Endothelial cell of umbilical vein (primary cell): Measurements from ENCODE around the gene FAAP100. TPM values are rescaled to one million over a fixed set of nuclear protein-coding genes. Genes with fewer than 3 reads are reported as not detected.
"Not testable (repeated sequence)": the region's sequence is repeated elsewhere in the genome, so short reads cannot be mapped to it uniquely, and the experiment has no call there.

Experiments used
- BruUV-seq: library from RNA; stranded (reverse); fragments of 400-500 nt; replicated peaks from 2 replicates; lab custom pipeline; 2021; lab: Mats Ljungman, UMichigan
- CTCF ChIA-PET: fragments of 300-600, 350-600 bp; sonication (Branson Sonifier 250); formaldehyde crosslinking; loops from one replicate; lab custom pipeline; 2021; ENCODE audit warnings: antibody characterized with exemption, inconsistent platforms; lab: Charles Lee
- POLR2A ChIA-PET: fragments of 300-600, 350-600 bp; sonication (Branson Sonifier 250); formaldehyde crosslinking; loops from one replicate; lab custom pipeline; 2021; ENCODE audit warnings: antibody characterized with exemption, inconsistent platforms; lab: Charles Lee
- DNase-seq: peaks from one replicate; pipeline ENCODE4 v3.0.0-alpha.2; 2011; ENCODE audit warnings: low read depth, low spot score
- FAIRE-seq: peaks from 2 replicates; lab custom pipeline; 2011; peaks lifted over from hg19 to GRCh38; lab: Jason Lieb, UNC
- H2AFZ ChIP-seq: 2 replicates; pipeline ENCODE4 v1.6.0; 2012; ENCODE audit warnings: low read depth, low read length, control low read depth, inconsistent platforms
- H3K27ac ChIP-seq: 2 replicates; pipeline ENCODE4 v1.5.1; 2011; ENCODE audit warnings: low read depth, mild to moderate bottlenecking, control low read depth, low read length, moderate library complexity; ENCODE audit not compliant: insufficient read depth
- H3K27me3 ChIP-seq, 2 experiments: 2 replicates each; pipeline versions ENCODE4 v1.6.0 to v1.6.1; 2011; ENCODE audit warnings: low read length in 2 of 2, mixed read lengths in 1 of 2; ENCODE audit not compliant: control insufficient read depth in 2 of 2, insufficient read depth in 2 of 2
- H3K36me3 ChIP-seq, 2 experiments: 2 replicates in 1 of 2; 3 replicates in 1 of 2; pipeline ENCODE4 v1.5.1; 2011; ENCODE audit warnings: low read length in 2 of 2, mild to moderate bottlenecking in 1 of 2, moderate library complexity in 1 of 2; ENCODE audit not compliant: control insufficient read depth in 2 of 2, insufficient read depth in 2 of 2; ENCODE audit errors: extremely low read depth in 1 of 2
- H3K4me1 ChIP-seq: 3 replicates; pipeline ENCODE4 v1.5.1; 2011; ENCODE audit warnings: mild to moderate bottlenecking, low read length; ENCODE audit not compliant: control insufficient read depth, insufficient read depth; ENCODE audit errors: extremely low read depth
- H3K4me2 ChIP-seq: 2 replicates; pipeline ENCODE4 v1.6.1; 2011; ENCODE audit warnings: low read length, control low read depth, mixed read lengths; ENCODE audit not compliant: insufficient read depth
- H3K4me3 ChIP-seq, 3 experiments: fragments of 200-600 bp in 1 of 3; sonication (generic), shearing (Covaris generic) in 1 of 3; replicated peaks in 1 of 3; 2 replicates each; pipeline ENCODE4 v1.5.1; 2011 to 2016; ENCODE audit warnings: control low read depth in 3 of 3, low read length in 3 of 3, mild to moderate bottlenecking in 2 of 3, inconsistent platforms in 1 of 3, low read depth in 1 of 3, moderate library complexity in 1 of 3; ENCODE audit not compliant: insufficient read depth in 1 of 3
- H3K79me2 ChIP-seq: 2 replicates; pipeline ENCODE4 v1.6.0; 2012; ENCODE audit warnings: low read length, inconsistent platforms; ENCODE audit not compliant: control insufficient read depth, insufficient read depth
- H3K9ac ChIP-seq: replicated peaks from 2 replicates; pipeline ENCODE3; 2011; ENCODE audit warnings: low read length, control low read depth; ENCODE audit not compliant: insufficient read depth; ENCODE audit errors: extremely low read depth
- H3K9me1 ChIP-seq: replicated peaks from 3 replicates; pipeline ENCODE4 v1.6.0; 2011; ENCODE audit warnings: mild to moderate bottlenecking, low read length; ENCODE audit not compliant: control insufficient read depth, insufficient read depth; ENCODE audit errors: extremely low read depth
- H3K9me3 ChIP-seq: replicated peaks from 2 replicates; pipeline ENCODE4 v1.5.1; 2012; ENCODE audit warnings: low read length, inconsistent platforms; ENCODE audit not compliant: control insufficient read depth, insufficient read depth
- H4K20me1 ChIP-seq: replicated peaks from 2 replicates; pipeline ENCODE3; 2011; ENCODE audit warnings: mild to moderate bottlenecking, low read length; ENCODE audit not compliant: control insufficient read depth, insufficient read depth; ENCODE audit errors: extremely low read depth
- EZH2 ChIP-seq: IDR thresholded peaks from 2 replicates; pipeline ENCODE4 v1.6.1; 2012; ENCODE audit warnings: borderline replicate concordance, low read depth, mild to moderate bottlenecking, moderate library complexity, low read length, inconsistent platforms; ENCODE audit not compliant: severe bottlenecking
- FOS ChIP-seq: IDR thresholded peaks from 2 replicates; pipeline ENCODE4 v1.6.1; 2011; ENCODE audit warnings: mild to moderate bottlenecking, low read length, moderate library complexity, borderline replicate concordance; ENCODE audit not compliant: insufficient read depth
- GATA2 ChIP-seq: IDR thresholded peaks from 2 replicates; pipeline ENCODE4 v1.7.0; 2011; ENCODE audit warnings: low read depth, mild to moderate bottlenecking, moderate library complexity, mixed read lengths, low read length; ENCODE audit not compliant: insufficient read length, insufficient read depth
- JUN ChIP-seq: IDR thresholded peaks from 2 replicates; pipeline ENCODE4 v1.6.1; 2011; ENCODE audit warnings: borderline replicate concordance, low read depth; ENCODE audit not compliant: insufficient read length, insufficient read depth
- MYC ChIP-seq: IDR thresholded peaks from one replicate; pipeline ENCODE4 v1.6.1; 2011; ENCODE audit warnings: mild to moderate bottlenecking, low read depth, low read length
- POLR2A ChIP-seq: IDR thresholded peaks from 2 replicates; pipeline ENCODE4 v1.6.1; 2012; ENCODE audit warnings: low read depth, mild to moderate bottlenecking, control low read depth, low read length
- POLR2AphosphoS5 ChIP-seq: IDR thresholded peaks from 2 replicates; pipeline ENCODE4 v1.6.1; 2012; ENCODE audit warnings: low read depth, mild to moderate bottlenecking, control low read depth, low read length, moderate library complexity; ENCODE audit not compliant: insufficient read depth
- dilution Hi-C: fragments of 300-500 bp; cut with MboI; formaldehyde crosslinking; loops from one replicate; pipeline ENCODE4 v1.15.0; 2019; ENCODE audit warnings: low sequenced_read_pairs; ENCODE audit not compliant: extremely low pct_ligation_motif_present
- intact Hi-C: fragments of 100-400 bp; cut with micrococcal nuclease; formaldehyde crosslinking; loops from one replicate; pipeline ENCODE4 v1.10.0; 2022
- polyA plus RNA-seq, 4 experiments: library from polyadenylated mRNA; depleted of rRNA in 3 of 4; stranded (reverse) in 3 of 4; unstranded in 1 of 4; fragments of >200 nt; gene quantifications; 2 replicates each; pipeline versions ENCODE4 v1.2.1 to v1.2.3, GENCODE V29; 2011 to 2012; ENCODE audit warnings: missing spikeins in 1 of 4
- total RNA-seq: library from RNA; stranded (reverse); gene quantifications from 2 replicates; pipeline ENCODE4 v1.2.3, GENCODE V29; 2021
- TF ChIP-seq, protein P1 (sequence below): IDR thresholded peaks from 2 replicates; pipeline ENCODE4 v1.6.1; 2011; ENCODE audit not compliant: insufficient read depth, insufficient read length
- TF ChIP-seq, protein P2 (sequence below), 2 donors: IDR thresholded peaks; 1 replicate in 1 of 2; 2 replicates in 1 of 2; pipeline ENCODE4 v1.5.1; 2011; ENCODE audit warnings: low read length in 2 of 2, mild to moderate bottlenecking in 2 of 2, moderate library complexity in 2 of 2, control low read depth in 1 of 2, inconsistent platforms in 1 of 2, low read depth in 1 of 2; ENCODE audit not compliant: insufficient read depth in 1 of 2; ENCODE audit errors: extremely low read depth in 1 of 2

The FAAP100 gene
- total and polyA plus RNA-seq, 2 donors (not counting 3 experiments of a cell fraction or from before 2014, with no cell fraction given), result 35.4 to 54.3 TPM

DNA sequence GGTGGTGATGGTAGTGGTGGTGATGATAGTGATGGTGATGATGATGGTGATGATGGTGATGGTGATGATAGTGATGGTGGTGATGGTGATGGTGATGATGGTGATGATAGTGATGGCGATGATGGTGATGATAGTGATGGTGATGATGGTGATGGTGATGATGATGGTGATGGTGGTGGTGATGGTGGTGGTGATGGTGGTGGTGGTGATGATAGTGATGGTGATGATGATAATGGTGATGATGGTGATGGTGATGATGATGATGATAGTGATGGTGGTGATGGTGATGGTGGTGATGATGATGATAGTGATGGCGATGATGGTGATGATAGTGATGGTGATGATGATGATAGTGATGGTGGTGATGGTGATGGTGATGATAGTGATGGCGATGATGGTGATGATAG, 20.2 kb downstream of the FAAP100 start:
- H3K27ac ChIP-seq, H3K4me2 ChIP-seq, H2AFZ ChIP-seq, H3K79me2 ChIP-seq, H3K9ac ChIP-seq, FAIRE-seq, intact Hi-C loops, H3K36me3 ChIP-seq, H3K9me3 ChIP-seq, H4K20me1 ChIP-seq, BruUV-seq, H3K4me1 ChIP-seq, H3K4me3 ChIP-seq, CTCF ChIA-PET, DNase-seq, H3K9me1 ChIP-seq, POLR2A ChIA-PET, dilution Hi-C loops: not testable (repeated sequence)
- peaks cover 5 to 12% of the 10 kb centered on the region in 2 experiments for H3K27me3 ChIP-seq

DNA sequence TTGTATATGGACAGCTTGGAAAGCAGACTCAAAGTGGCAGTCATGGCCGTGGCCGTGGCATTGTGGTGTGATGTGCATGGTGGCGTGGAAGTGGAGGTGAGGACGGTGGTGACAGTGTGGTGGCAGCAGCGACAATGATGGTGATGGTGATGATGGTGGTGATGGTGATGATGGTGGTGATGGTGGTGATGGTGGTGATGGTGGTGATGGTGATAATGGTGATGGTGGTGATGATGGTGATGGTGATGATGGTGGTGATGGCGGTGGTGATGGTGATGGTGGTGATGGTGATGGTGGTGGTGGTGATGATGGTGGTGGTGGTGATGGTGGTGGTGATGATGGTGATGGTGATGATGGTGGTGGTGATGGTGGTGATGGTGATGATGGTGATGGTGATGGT, 21.1 kb downstream of the FAAP100 start:
- H3K27ac ChIP-seq, FAIRE-seq, intact Hi-C loops, H3K9me3 ChIP-seq, H3K9ac ChIP-seq, POLR2A ChIA-PET, H3K79me2 ChIP-seq, H3K27me3 ChIP-seq, H4K20me1 ChIP-seq, H3K36me3 ChIP-seq, H3K9me1 ChIP-seq, H3K4me3 ChIP-seq, DNase-seq, H2AFZ ChIP-seq, dilution Hi-C loops, H3K4me1 ChIP-seq, CTCF ChIA-PET, H3K4me2 ChIP-seq: not testable (repeated sequence)
- TSS peak; percentile 9 for BruUV-seq

DNA sequence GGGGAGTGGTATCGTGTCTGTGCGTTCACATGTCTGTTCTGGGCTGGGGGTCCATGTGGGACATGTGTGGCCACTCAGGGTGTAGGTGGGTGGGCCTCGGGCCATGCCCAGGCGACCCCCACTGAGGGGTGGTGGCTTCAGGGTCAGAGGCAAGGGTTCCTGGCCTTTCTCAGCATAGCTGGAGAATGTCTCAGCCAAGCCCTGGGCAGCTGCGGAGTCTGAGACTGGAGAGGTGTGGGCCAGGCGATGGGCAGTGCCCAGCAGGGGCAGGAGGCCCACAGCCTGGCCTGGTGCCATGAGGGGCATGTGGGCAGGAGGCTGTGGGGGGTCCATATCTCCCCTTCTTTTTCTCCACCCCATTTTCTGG, 22.7 kb downstream of the FAAP100 start:
- no peaks in the 10 kb centered on the region for H3K79me2 ChIP-seq
- dilution Hi-C loops (no loop called here), intact Hi-C loops (no loop called here)
- no peaks in the 10 kb centered on the region for H3K4me1 ChIP-seq
- H3K36me3 ChIP-seq, result no peaks in the 10 kb centered on the region
- no peaks in the 10 kb centered on the region for H3K9me3 ChIP-seq
- no TSS peak for BruUV-seq
- H4K20me1 ChIP-seq, result no peaks in the 10 kb centered on the region
- no peak overlapping the region for H3K4me2 ChIP-seq
- H3K27me3 ChIP-seq, result no peaks in the 10 kb centered on the region
- no peak overlapping the region for H3K27ac ChIP-seq
- FAIRE-seq (no peak), DNase-seq (no peak)
- ChIA-PET CTCF (interaction anchor here (1.8 kb wide), 1 partner anchor 72 kb away, joined by 7 read pairs; no protein-coding TSS in a partner anchor), POLR2A (no interaction called here)
- H3K4me3 ChIP-seq, result no peak overlapping the region
- no peaks in the 10 kb centered on the region for H3K9me1 ChIP-seq
- TF ChIP-seq, protein P1, sequence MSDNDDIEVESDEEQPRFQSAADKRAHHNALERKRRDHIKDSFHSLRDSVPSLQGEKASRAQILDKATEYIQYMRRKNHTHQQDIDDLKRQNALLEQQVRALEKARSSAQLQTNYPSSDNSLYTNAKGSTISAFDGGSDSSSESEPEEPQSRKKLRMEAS, result no peak
- no peak for TF ChIP-seq POLR2A
- no peak for TF ChIP-seq JUN
- no peak for TF ChIP-seq POLR2AphosphoS5
- no peak for TF ChIP-seq EZH2
- TF ChIP-seq MYC, result no peak
- no peak for TF ChIP-seq GATA2
- TF ChIP-seq, protein P2, sequence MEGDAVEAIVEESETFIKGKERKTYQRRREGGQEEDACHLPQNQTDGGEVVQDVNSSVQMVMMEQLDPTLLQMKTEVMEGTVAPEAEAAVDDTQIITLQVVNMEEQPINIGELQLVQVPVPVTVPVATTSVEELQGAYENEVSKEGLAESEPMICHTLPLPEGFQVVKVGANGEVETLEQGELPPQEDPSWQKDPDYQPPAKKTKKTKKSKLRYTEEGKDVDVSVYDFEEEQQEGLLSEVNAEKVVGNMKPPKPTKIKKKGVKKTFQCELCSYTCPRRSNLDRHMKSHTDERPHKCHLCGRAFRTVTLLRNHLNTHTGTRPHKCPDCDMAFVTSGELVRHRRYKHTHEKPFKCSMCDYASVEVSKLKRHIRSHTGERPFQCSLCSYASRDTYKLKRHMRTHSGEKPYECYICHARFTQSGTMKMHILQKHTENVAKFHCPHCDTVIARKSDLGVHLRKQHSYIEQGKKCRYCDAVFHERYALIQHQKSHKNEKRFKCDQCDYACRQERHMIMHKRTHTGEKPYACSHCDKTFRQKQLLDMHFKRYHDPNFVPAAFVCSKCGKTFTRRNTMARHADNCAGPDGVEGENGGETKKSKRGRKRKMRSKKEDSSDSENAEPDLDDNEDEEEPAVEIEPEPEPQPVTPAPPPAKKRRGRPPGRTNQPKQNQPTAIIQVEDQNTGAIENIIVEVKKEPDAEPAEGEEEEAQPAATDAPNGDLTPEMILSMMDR (IDR thresholded peaks at IDR 0.05; ENCODE audit: extremely low read depth in 1 of 2, insufficient read depth in 1 of 2, low read depth in 1 of 2, low read length in 2 of 2), result no peak
- TF ChIP-seq FOS, result no peak
- H2AFZ ChIP-seq, result no peak overlapping the region
- no peak overlapping the region for H3K9ac ChIP-seq
